ENCODE results near the gene ASPDH. TPM values are rescaled to one million over a fixed set of nuclear protein-coding genes. Genes with fewer than 3 reads are reported as not detected.

Gene ASPDH
- total and polyA plus RNA-seq, 2 of the 4 experiments (the other 2 are of a cell fraction), result not detected

DNA sequence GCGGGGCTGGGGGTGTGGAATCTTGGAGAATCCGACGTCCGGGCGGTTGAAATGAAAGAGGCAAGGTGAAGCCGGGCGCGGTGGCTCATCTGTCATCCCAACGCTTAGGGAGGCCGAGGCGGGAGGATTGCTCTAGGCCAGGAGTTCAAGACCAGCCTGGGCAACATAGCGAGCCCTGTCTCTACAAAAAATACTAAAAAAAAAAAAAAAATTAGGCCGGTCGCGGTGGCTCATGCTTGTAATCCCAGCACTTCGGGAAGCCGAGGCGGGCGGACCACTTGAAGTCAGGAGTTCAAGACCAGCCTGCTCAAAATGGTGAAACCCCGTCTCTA lies 36.8 kb downstream of the ASPDH start:
- Histone ChIP-seq H3K9me3 (ENCODE audit: control insufficient read depth, insufficient read depth, low read length) (no peaks in the 10 kb centered on the region), H2BK5ac (ENCODE audit: low read depth, low read length, poor library complexity, severe bottlenecking) (no peak overlapping the region), H4K20me1 (ENCODE audit: insufficient read depth, low read length) (peaks cover 12% of the 10 kb centered on the region), H2BK120ac (ENCODE audit: low read depth, low read length) (no peak overlapping the region), H2BK15ac (ENCODE audit: low read depth, low read length) (no peak overlapping the region), H2BK20ac (ENCODE audit: low read depth, low read length) (no peak overlapping the region), H2AFZ (replicated peaks; ENCODE audit: low read length, poor library complexity) (peak overlapping the region; percentile 100), H3K79me1 (ENCODE audit: low read depth in 1 of 2, low read length in 2 of 2) (peaks cover 16 to 27% of the 10 kb centered on the region in 2 experiments), H3K14ac (replicated peaks; ENCODE audit: low read depth, low read length) (no peak overlapping the region), H3K4me1 (ENCODE audit: control insufficient read depth, insufficient read depth, low read length) (0 out of 2 replicates have a peak, but pooled peaks cover 2% of the 10 kb centered on the region), H3K27ac (ENCODE audit: insufficient read depth, low read length) (no peak overlapping the region), H3K4me3 (ENCODE audit: insufficient read depth, low read depth, low read length) (peak overlapping the region; percentile 87), H3K4ac (ENCODE audit: low read depth, low read length) (0 out of 2 replicates have a peak overlapping the region, but pooled peaks have one; percentile 70), H4K5ac (ENCODE audit: low read depth, low read length) (no peak overlapping the region), H3K36me3 (ENCODE audit: control insufficient read depth, insufficient read depth, low read length) (peaks cover 20% of the 10 kb centered on the region; the same call in 1 of the 2 replicates), H2AK5ac (ENCODE audit: low read depth, low read length) (no peak overlapping the region), H3K27me3 (ENCODE audit: control insufficient read depth, insufficient read depth, low read length) (no peaks in the 10 kb centered on the region), H3K23ac (ENCODE audit: low read depth, low read length) (no peak overlapping the region), H3K9me1 (ENCODE audit: insufficient read depth, low read length) (peaks cover 5% of the 10 kb centered on the region; the same call in 1 of the 2 replicates), H2AK9ac (replicated peaks; ENCODE audit: low read depth, low read length, poor library complexity) (peak overlapping the region; percentile 97), H3K9ac (ENCODE audit: low read depth, low read length) (peak overlapping the region; percentile 72; the same call in 1 of the 2 replicates), H3K18ac (ENCODE audit: low read depth, low read length) (no peak overlapping the region), H4K8ac (ENCODE audit: low read depth in 2 of 2, low read length in 2 of 2) (peak overlapping the region; percentile 85 to 88; a peak in 2 of 4 replicates), H3K56ac (ENCODE audit: extremely low read depth, insufficient read depth, low read length) (no peak overlapping the region), H3K4me2 (ENCODE audit: low read depth, low read length) (peak overlapping the region; percentile 74), H4K91ac (ENCODE audit: insufficient read depth, low read depth, low read length) (no peak overlapping the region)
- WGBS, 2 experiments (ENCODE audit: extremely low coverage in 2 of 2, insufficient read length in 1 of 2), result 0% methylated on average over 7 of the region's 20 CpGs; no CpG with 5 or more reads in 1 of the 2 experiments
- in situ Hi-C loops (cut with MboI; ENCODE audit: low sequenced_read_pairs), result no loop called here
- POLR2A ChIA-PET (ENCODE audit: unreplicated experiment), result no interaction called here
- CTCF ChIA-PET, result no interaction called here
- no peak for DNase-seq
- no TSS peak for BruUV-seq (replicated peaks)
- TF ChIP-seq FOS (IDR thresholded peaks at IDR 0.05; ENCODE audit: low read depth, low read length) (no peak), RAD21 (IDR thresholded peaks at IDR 0.05; ENCODE audit: low read length) (no peak), MAZ (IDR thresholded peaks at IDR 0.05; ENCODE audit: borderline replicate concordance, low read depth, low read length) (no peak), MAFK (IDR thresholded peaks at IDR 0.05; ENCODE audit: low read depth, low read length) (no peak), SMC3 (IDR thresholded peaks at IDR 0.05; ENCODE audit: low read depth, low read length) (no peak), NFE2L2 (IDR thresholded peaks at IDR 0.05; ENCODE audit: low read depth, low read length) (no peak), CEBPB (IDR thresholded peaks at IDR 0.05; ENCODE audit: low read depth, low read length) (no peak), MXI1 (IDR thresholded peaks at IDR 0.05; ENCODE audit: borderline replicate concordance, low read depth, low read length) (no peak), BHLHE40 (IDR thresholded peaks at IDR 0.05; ENCODE audit: low read depth, low read length) (no peak), CHD1 (IDR thresholded peaks at IDR 0.05; ENCODE audit: low read depth, low read length) (no peak), RCOR1 (IDR thresholded peaks at IDR 0.05; ENCODE audit: insufficient replicate concordance, low read length) (no peak)
- TF ChIP-seq, protein P1, sequence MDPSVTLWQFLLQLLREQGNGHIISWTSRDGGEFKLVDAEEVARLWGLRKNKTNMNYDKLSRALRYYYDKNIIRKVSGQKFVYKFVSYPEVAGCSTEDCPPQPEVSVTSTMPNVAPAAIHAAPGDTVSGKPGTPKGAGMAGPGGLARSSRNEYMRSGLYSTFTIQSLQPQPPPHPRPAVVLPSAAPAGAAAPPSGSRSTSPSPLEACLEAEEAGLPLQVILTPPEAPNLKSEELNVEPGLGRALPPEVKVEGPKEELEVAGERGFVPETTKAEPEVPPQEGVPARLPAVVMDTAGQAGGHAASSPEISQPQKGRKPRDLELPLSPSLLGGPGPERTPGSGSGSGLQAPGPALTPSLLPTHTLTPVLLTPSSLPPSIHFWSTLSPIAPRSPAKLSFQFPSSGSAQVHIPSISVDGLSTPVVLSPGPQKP (IDR thresholded peaks at IDR 0.05; ENCODE audit: borderline replicate concordance, low read depth, low read length), result no peak
- TF ChIP-seq, protein P2, sequence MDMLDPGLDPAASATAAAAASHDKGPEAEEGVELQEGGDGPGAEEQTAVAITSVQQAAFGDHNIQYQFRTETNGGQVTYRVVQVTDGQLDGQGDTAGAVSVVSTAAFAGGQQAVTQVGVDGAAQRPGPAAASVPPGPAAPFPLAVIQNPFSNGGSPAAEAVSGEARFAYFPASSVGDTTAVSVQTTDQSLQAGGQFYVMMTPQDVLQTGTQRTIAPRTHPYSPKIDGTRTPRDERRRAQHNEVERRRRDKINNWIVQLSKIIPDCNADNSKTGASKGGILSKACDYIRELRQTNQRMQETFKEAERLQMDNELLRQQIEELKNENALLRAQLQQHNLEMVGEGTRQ (IDR thresholded peaks at IDR 0.05; ENCODE audit: low read depth, low read length), result no peak
- TF ChIP-seq, protein P3, sequence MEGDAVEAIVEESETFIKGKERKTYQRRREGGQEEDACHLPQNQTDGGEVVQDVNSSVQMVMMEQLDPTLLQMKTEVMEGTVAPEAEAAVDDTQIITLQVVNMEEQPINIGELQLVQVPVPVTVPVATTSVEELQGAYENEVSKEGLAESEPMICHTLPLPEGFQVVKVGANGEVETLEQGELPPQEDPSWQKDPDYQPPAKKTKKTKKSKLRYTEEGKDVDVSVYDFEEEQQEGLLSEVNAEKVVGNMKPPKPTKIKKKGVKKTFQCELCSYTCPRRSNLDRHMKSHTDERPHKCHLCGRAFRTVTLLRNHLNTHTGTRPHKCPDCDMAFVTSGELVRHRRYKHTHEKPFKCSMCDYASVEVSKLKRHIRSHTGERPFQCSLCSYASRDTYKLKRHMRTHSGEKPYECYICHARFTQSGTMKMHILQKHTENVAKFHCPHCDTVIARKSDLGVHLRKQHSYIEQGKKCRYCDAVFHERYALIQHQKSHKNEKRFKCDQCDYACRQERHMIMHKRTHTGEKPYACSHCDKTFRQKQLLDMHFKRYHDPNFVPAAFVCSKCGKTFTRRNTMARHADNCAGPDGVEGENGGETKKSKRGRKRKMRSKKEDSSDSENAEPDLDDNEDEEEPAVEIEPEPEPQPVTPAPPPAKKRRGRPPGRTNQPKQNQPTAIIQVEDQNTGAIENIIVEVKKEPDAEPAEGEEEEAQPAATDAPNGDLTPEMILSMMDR (conservative IDR thresholded peaks at IDR 0.05; ENCODE audit: low read depth, low read length), result no peak
- no peak for ATAC-seq (ENCODE audit: low read depth)
- intact Hi-C loops (cut with micrococcal nuclease), result loop anchor here (2.0 to 5.0 kb wide), 2 partner anchors 34 to 110 kb away; partner anchors contain the start of genes JOSD2 and NAPSA
- dilution Hi-C loops (cut with HindIII; ENCODE audit: low sequenced_read_pairs, unreplicated experiment), result no loop called here
